ENCODE results near the gene BNC1.
"Not testable (repeated sequence)": the region's sequence is repeated elsewhere in the genome, so short reads cannot be mapped to it uniquely, and the experiment has no call there.

Gene BNC1

GRCh38 chr15:83295417-83295816, 11.0 kb upstream of the BNC1 start:
- DNase-seq, result no peak

- no peak for DNase-seq
These were observed 8.7 kb upstream of the BNC1 start for GRCh38 chr15:83293201-83293600.

DNA sequence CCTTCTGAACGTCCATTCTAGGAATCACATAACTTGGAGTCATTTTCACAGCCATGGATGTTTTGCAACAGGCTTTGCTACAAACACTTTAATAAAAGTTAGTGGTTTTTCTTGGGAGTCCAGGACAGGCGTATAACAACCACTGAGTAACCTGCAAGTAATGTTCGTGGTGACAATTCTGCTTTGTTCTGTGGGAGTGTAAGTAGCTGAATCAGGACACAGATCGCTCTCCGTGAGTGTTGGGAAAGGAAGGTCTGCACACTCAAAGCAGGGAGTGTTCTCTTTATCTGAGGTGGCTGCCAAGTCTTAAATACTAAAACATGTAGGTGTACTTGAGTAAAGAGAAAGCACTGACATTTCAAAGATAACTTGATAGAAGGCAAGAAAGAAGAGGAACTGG, 7.9 kb upstream of the BNC1 start:
- no peak for DNase-seq

- no peak for DNase-seq
These were observed 5.8 kb upstream of the BNC1 start for GRCh38 chr15:83290236-83290635.

GRCh38 chr15:83289160-83289559, 4.7 kb upstream of the BNC1 start:
- no peak for DNase-seq

- no peak for DNase-seq
These were observed 3.9 kb upstream of the BNC1 start for GRCh38 chr15:83288381-83288801.

GRCh38 chr15:83287541-83288027, 3.1 kb upstream of the BNC1 start:
- DNase-seq, result no peak

- DNase-seq, result no peak
These were observed 1.6 kb upstream of the BNC1 start for GRCh38 chr15:83285979-83286553.

DNA sequence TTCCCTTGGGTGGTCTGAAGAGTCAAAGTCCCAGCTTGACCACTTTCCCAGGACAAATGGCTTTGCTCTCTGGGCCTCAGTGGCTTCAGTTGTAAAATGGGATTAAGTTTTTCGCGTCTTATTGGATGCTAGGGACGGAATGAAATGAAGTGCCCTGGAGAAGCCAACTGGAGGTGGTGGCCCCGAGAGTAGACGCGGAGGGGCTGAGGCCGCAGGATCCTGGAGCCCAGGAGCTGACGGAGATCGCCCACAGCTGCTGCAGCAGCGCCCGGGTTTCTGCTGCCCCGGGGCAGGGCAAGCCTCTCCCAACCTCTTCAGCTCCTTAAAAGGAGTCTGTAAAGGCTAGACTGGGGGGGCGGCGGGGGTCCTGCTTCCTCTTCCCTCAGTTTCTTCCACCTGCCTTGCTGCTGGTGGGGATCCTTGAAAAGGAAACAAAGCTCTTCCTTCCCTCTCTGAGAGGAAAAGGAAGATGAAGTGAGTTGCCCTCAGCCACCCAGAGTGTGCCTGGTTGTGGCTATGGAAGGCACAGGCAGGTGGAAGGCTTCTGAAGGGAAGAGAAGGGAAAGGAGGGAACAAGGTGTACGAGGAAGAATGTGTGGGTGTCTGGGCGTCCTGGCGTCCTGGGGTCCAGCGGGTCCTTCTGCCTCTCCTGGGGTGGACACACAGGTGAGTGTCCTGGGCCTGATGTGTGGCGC, 967 bp upstream of the BNC1 start:
- DNase-seq, result no peak

GRCh38 chr15:83283813-83284558, 478 bp downstream of the BNC1 start:
- DNase-seq, result no peak

GRCh38 chr15:83283138-83283812, 1.2 kb downstream of the BNC1 start:
- peak in 1 of 14 donors; percentile 1 for DNase-seq

DNA sequence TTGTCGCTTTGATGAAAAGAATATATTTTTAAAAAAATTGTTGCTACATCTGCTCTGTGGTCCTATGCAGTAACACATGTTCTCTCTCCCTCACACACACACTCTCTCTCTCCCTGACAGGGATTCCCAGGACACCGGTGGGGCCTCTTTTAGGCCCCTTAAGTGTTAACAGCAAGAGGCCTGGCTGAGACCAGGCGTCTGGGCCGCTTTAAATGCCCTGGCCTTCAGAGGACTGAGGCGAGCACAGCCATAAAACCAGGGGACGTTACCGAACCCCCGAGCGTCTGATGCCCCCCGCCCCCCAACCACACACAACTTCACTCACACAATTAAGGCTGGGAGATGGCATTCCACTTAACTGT, 1.7 kb downstream of the BNC1 start:
- DNase-seq, result no peak

GRCh38 chr15:83282141-83282540, 2.3 kb downstream of the BNC1 start:
- no peak for DNase-seq

- DNase-seq, result no peak
These were observed 6.3 kb downstream of the BNC1 start for GRCh38 chr15:83278191-83278590.

DNA sequence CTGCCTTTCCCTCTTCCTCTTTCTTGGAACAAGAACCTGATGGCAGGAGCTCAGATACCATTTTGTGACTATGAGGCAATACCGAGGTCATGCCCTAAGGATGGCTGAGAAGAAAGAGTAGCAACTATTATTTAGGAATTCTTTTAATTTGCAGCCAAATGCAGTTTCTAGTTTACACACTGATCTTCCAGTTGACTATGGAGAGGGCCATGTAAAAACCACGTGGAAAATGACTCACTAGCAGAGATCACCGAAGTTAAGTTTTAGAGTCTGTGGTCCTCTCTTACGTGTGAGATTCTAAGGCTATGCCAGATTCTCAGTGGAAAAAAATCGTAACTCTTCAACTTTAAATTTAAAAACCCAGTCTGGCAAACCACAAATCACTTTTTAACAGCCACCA, 7.8 kb downstream of the BNC1 start:
- DNase-seq, result no peak

DNA sequence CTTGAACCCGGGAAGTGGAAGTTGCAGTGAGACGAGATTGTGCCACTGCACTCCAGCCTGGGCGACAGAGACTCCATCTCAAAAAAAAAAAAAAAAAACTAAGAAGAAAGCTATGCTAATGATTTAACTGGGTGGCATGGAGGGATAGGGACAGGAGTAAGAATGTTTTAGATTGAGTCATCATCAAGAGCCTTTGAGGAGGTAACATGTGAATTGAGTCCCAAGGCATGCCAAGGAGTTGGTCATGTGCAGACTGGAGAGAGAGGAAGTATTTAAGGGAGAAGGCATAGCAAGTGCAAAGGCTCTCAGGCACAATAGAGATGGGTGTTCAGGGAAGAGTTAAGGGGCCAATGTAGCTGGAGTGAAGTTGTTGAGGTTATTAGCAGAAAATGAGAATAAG, 9.1 kb downstream of the BNC1 start:
- no peak for DNase-seq

- no peak for DNase-seq
These were observed 14.3 kb downstream of the BNC1 start for GRCh38 chr15:83270176-83270575.

DNA sequence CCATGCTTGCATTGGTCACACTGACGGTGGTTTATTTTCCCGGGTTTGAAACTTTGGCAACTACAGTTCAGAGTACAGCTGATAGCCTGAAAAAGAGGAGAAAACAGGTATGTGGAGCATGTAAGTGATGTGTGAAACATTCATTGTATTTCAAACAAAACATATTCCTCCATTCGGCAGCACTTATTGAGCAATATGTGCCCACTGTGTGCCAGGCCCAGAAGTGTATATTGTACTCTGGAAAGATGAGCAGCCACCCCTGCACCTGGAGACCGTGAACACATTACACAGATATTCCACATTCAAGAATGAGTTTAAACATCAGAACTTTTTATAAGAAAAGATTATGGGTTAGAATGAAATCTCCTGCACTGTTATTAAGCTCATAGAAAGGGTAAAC, 16.3 kb downstream of the BNC1 start:
- no peak for DNase-seq

- no peak for DNase-seq
These were observed 21.7 kb downstream of the BNC1 start for GRCh38 chr15:83262594-83263315.

DNA sequence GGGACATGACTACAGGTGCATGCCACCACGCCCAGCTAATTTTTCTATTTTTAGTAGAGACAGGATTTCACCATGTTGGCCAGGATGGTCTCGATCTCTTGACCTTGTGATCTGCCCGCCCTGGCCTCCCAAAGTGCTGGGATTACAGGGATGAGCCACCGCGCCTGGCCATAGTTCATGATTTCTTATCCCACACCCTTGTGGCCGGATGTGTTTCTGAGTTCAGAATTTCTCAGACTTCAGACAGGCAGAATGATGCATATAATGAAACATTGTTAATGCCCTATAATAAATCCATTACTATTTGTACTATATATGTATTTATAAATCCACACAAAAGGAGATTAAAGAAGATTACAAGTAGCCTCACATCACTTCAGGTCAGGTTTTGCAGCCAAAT, 22.3 kb downstream of the BNC1 start:
- DNase-seq, result not testable (repeated sequence)

- no peak for DNase-seq
These were observed 33.7 kb downstream of the BNC1 start for GRCh38 chr15:83250781-83251180.

GRCh38 chr15:83249030-83249343, 35.5 kb downstream of the BNC1 start:
- no peak for DNase-seq

Data from C1 segment of cervical spinal cord (tissue), 14 donors.